GM23248 (cell line): ENCODE measurements around the gene DOCK9. TPM values are rescaled to one million over a fixed set of nuclear protein-coding genes. Genes with fewer than 3 reads are reported as not detected.

ENCODE experiments used
- DNase-seq: peaks from one replicate; pipeline ENCODE4 v3.0.0-alpha.2; 2015
- H2AFZ ChIP-seq: fragments of 200-600 bp; sonication (generic); 2 replicates; pipeline ENCODE4 v1.6.1; 2016; ENCODE audit warnings: antibody characterized with exemption
- H3F3A ChIP-seq: fragments of 200-600 bp; sonication (generic); 2 replicates; pipeline ENCODE4 v1.6.1; 2016; ENCODE audit warnings: mild to moderate bottlenecking, antibody characterized with exemption, mixed run types; ENCODE audit not compliant: insufficient read depth
- H3K27ac ChIP-seq: fragments of 200-600 bp; sonication (generic); 2 replicates; pipeline ENCODE4 v1.5.1; 2016; ENCODE audit warnings: mild to moderate bottlenecking
- H3K27me3 ChIP-seq: fragments of 200-600 bp; sonication (generic); replicated peaks from 2 replicates; pipeline ENCODE4 v1.6.1; 2016; ENCODE audit warnings: mild to moderate bottlenecking; ENCODE audit not compliant: insufficient read depth
- H3K36me3 ChIP-seq: fragments of 200-600 bp; sonication (generic); 2 replicates; pipeline ENCODE4 v1.6.1; 2016; ENCODE audit warnings: low read depth, mild to moderate bottlenecking
- H3K4me1 ChIP-seq: fragments of 200-600 bp; sonication (generic); 2 replicates; pipeline ENCODE4 v1.6.1; 2016; ENCODE audit warnings: mild to moderate bottlenecking; ENCODE audit not compliant: insufficient read depth
- H3K4me2 ChIP-seq: fragments of 200-600 bp; sonication (generic); one replicate; pipeline ENCODE4 v1.6.1; 2016; ENCODE audit warnings: mild to moderate bottlenecking; ENCODE audit not compliant: unreplicated experiment
- H3K4me3 ChIP-seq: fragments of 200-600 bp; sonication (generic); 2 replicates; pipeline ENCODE4 v1.5.1; 2016; ENCODE audit warnings: mild to moderate bottlenecking
- H3K79me2 ChIP-seq: fragments of 200-600 bp; sonication (generic); 2 replicates; pipeline ENCODE4 v1.6.1; 2016; ENCODE audit warnings: mild to moderate bottlenecking; ENCODE audit not compliant: insufficient read depth
- H3K9ac ChIP-seq: fragments of 200-600 bp; sonication (generic); 2 replicates; pipeline ENCODE4 v1.6.1; 2016; ENCODE audit warnings: mild to moderate bottlenecking
- H3K9me2 ChIP-seq: fragments of 200-600 bp; sonication (generic); 2 replicates; pipeline ENCODE4 v1.6.1; 2016; ENCODE audit warnings: mixed run types, mild to moderate bottlenecking, moderate library complexity; ENCODE audit not compliant: insufficient read depth
- H3K9me3 ChIP-seq: fragments of 200-600 bp; sonication (generic); one replicate; pipeline ENCODE4 v1.6.1; 2017; ENCODE audit warnings: low read depth
- H4K20me1 ChIP-seq: fragments of 200-600 bp; sonication (generic); 2 replicates; pipeline ENCODE4 v1.6.0; 2016; ENCODE audit not compliant: insufficient read depth
- EZH2 ChIP-seq: fragments of 200-600 bp; sonication (generic); IDR thresholded peaks from 2 replicates; pipeline ENCODE4 v1.6.1; 2018; ENCODE audit warnings: antibody characterized with exemption, mild to moderate bottlenecking; ENCODE audit not compliant: insufficient read depth, poor library complexity, severe bottlenecking
- EZH2phosphoT487 ChIP-seq: fragments of 200-600 bp; sonication (generic); IDR thresholded peaks from 2 replicates; pipeline ENCODE4 v1.6.1; 2018; ENCODE audit warnings: antibody characterized with exemption, moderate library complexity, mild to moderate bottlenecking, low read depth; ENCODE audit not compliant: insufficient read depth
- WGBS, 2 experiments: methylation state at CpG; one replicate each; pipeline ENCODE4 v1.1.6; 2015 to 2017; ENCODE audit warnings: low lambda C conversion rate in 2 of 2, low coverage in 1 of 2; ENCODE audit errors: missing lambda C conversion rate in 2 of 2; 5-methylcytosine and 5-hydroxymethylcytosine counted together
- in situ Hi-C: fragments of 300-500 bp; cut with MboI; formaldehyde crosslinking; loops from 2 replicates; pipeline ENCODE4 v1.15.0; 2020
- polyA plus RNA-seq: library from polyadenylated mRNA; unstranded; fragments of >200 nt; fragmentation: Nextera tagmentation; extraction: Ambion mirVana; gene quantifications from 2 replicates; pipeline ENCODE4 v1.2.1, GENCODE V29; 2016
- total RNA-seq: library from RNA; depleted of rRNA; stranded (reverse); fragments of >200 nt; shearing (Covaris generic); gene quantifications from 2 replicates; pipeline ENCODE4 v1.2.3, GENCODE V29; 2014

DOCK9 gene
- total and polyA plus RNA-seq, 2 experiments from 2014 or later: 3.2 to 21.2 TPM

GRCh38 chr13:98810746-98811145 is 167.1 kb downstream of the DOCK9 start:
- Histone ChIP-seq H2AFZ (no peak overlapping the region), H3K9me2 (no peaks in the 10 kb centered on the region), H3K27me3 (no peaks in the 10 kb centered on the region), H3K36me3 (no peaks in the 10 kb centered on the region; the same call in 1 of the 2 replicates), H3K27ac (no peak overlapping the region), H3K9ac (no peak overlapping the region), H3K4me3 (no peak overlapping the region), H3F3A (peaks cover 5% of the 10 kb centered on the region; the same call in 1 of the 2 replicates), H3K79me2 (no peaks in the 10 kb centered on the region), H3K4me1 (peaks cover 6% of the 10 kb centered on the region), H3K9me3 (no peaks in the 10 kb centered on the region), H4K20me1 (no peaks in the 10 kb centered on the region), H3K4me2 (no peak overlapping the region)
- DNase-seq: peak; percentile 3
- in situ Hi-C loops: no loop called here
- WGBS, 2 experiments: 32 to 67% methylated on average over 1 of the region's 1 CpG
- TF ChIP-seq EZH2phosphoT487 (no peak), EZH2 (no peak)

GRCh38 chr13:98809345-98809777 is 168.5 kb downstream of the DOCK9 start:
- Histone ChIP-seq H3F3A (peaks cover 5% of the 10 kb centered on the region; the same call in 1 of the 2 replicates), H3K9me3 (no peaks in the 10 kb centered on the region), H3K4me1 (peaks cover 6% of the 10 kb centered on the region), H3K9ac (no peak overlapping the region), H3K4me3 (no peak overlapping the region), H4K20me1 (no peaks in the 10 kb centered on the region), H3K9me2 (no peaks in the 10 kb centered on the region), H2AFZ (no peak overlapping the region), H3K4me2 (no peak overlapping the region), H3K36me3 (no peaks in the 10 kb centered on the region; the same call in 1 of the 2 replicates), H3K27me3 (no peaks in the 10 kb centered on the region), H3K79me2 (no peaks in the 10 kb centered on the region), H3K27ac (no peak overlapping the region)
- no peak for DNase-seq
- in situ Hi-C loops: no loop called here
- 92 to 95% methylated on average over 11 of the region's 11 CpGs for WGBS, 2 experiments
- TF ChIP-seq EZH2phosphoT487: no peak
- no peak for TF ChIP-seq EZH2

GRCh38 chr13:98807774-98808173 is 170.1 kb downstream of the DOCK9 start:
- no peaks in the 10 kb centered on the region for H3K79me2 ChIP-seq
- H4K20me1 ChIP-seq: no peaks in the 10 kb centered on the region
- DNase-seq: no peak
- H3K27ac ChIP-seq: no peak overlapping the region
- no peaks in the 10 kb centered on the region for H3K27me3 ChIP-seq
- H3K9me3 ChIP-seq: no peaks in the 10 kb centered on the region
- in situ Hi-C loops: no loop called here
- H3K9me2 ChIP-seq: no peaks in the 10 kb centered on the region
- TF ChIP-seq EZH2phosphoT487 (no peak), EZH2 (no peak)
- no peaks in the 10 kb centered on the region; the same call in 1 of the 2 replicates for H3K4me1 ChIP-seq
- no peak overlapping the region for H3K9ac ChIP-seq
- H3K36me3 ChIP-seq: no peaks in the 10 kb centered on the region; the same call in 1 of the 2 replicates
- no peak overlapping the region for H3K4me2 ChIP-seq
- no peak overlapping the region for H2AFZ ChIP-seq
- WGBS, 2 experiments: 71 to 73% methylated on average over 3 of the region's 3 CpGs
- H3F3A ChIP-seq: no peaks in the 10 kb centered on the region
- no peak overlapping the region for H3K4me3 ChIP-seq

GRCh38 chr13:98804336-98804855 is 173.5 kb downstream of the DOCK9 start:
- no peaks in the 10 kb centered on the region for H3K9me3 ChIP-seq
- H3K4me2 ChIP-seq: no peak overlapping the region
- H3K36me3 ChIP-seq: no peaks in the 10 kb centered on the region; the same call in 1 of the 2 replicates
- peaks cover 3% of the 10 kb centered on the region for H3K4me1 ChIP-seq
- DNase-seq: no peak
- no peak overlapping the region for H3K4me3 ChIP-seq
- H2AFZ ChIP-seq: no peak overlapping the region
- WGBS, 2 experiments: 81 to 85% methylated on average over 9 of the region's 9 CpGs
- H3K9ac ChIP-seq: no peak overlapping the region
- TF ChIP-seq EZH2phosphoT487: no peak
- TF ChIP-seq EZH2: no peak
- H3K9me2 ChIP-seq: no peaks in the 10 kb centered on the region
- no peaks in the 10 kb centered on the region for H4K20me1 ChIP-seq
- no peak overlapping the region for H3K27ac ChIP-seq
- no peaks in the 10 kb centered on the region for H3K27me3 ChIP-seq
- peaks cover 3% of the 10 kb centered on the region; the same call in 1 of the 2 replicates for H3F3A ChIP-seq
- H3K79me2 ChIP-seq: no peaks in the 10 kb centered on the region
- in situ Hi-C loops: no loop called here
